ENCODE measurements around the gene APOO.
"Not testable (repeated sequence)": the region's sequence is repeated elsewhere in the genome, so short reads cannot be mapped to it uniquely, and the experiment has no call there.

The APOO gene

GRCh38 chrX:23902419-23902818 is 5.3 kb downstream of the APOO start:
- DNase-seq (ENCODE audit: low read depth), result no peak

- no peak for DNase-seq (ENCODE audit: low read depth)
These were observed 5.9 kb downstream of the APOO start for GRCh38 chrX:23901805-23902204.

GRCh38 chrX:23901060-23901459 is 6.7 kb downstream of the APOO start:
- no peak for DNase-seq (ENCODE audit: low read depth)

- no peak for DNase-seq (ENCODE audit: low read depth)
These were observed 7.4 kb downstream of the APOO start for GRCh38 chrX:23900220-23900797.

GRCh38 chrX:23898412-23898959 is 9.3 kb downstream of the APOO start:
- no peak for DNase-seq (ENCODE audit: low read depth)

GRCh38 chrX:23896981-23897380 is 10.8 kb downstream of the APOO start:
- DNase-seq (ENCODE audit: low read depth), result no peak

GRCh38 chrX:23896539-23896938 is 11.2 kb downstream of the APOO start:
- DNase-seq (ENCODE audit: low read depth), result not testable (repeated sequence)

GRCh38 chrX:23894993-23895392 is 12.7 kb downstream of the APOO start:
- not testable (repeated sequence) for DNase-seq (ENCODE audit: low read depth)

- DNase-seq (ENCODE audit: low read depth), result no peak
These were observed 16.8 kb downstream of the APOO start for GRCh38 chrX:23890933-23891332.

- no peak for DNase-seq (ENCODE audit: low read depth)
These were observed 18.7 kb downstream of the APOO start for GRCh38 chrX:23888887-23889501.

- no peak for DNase-seq (ENCODE audit: low read depth)
These were observed 19.8 kb downstream of the APOO start for GRCh38 chrX:23887918-23888317.

- no peak for DNase-seq (ENCODE audit: low read depth)
These were observed 20.3 kb downstream of the APOO start for GRCh38 chrX:23887451-23887850.

GRCh38 chrX:23885803-23886202 is 21.9 kb downstream of the APOO start:
- DNase-seq (ENCODE audit: low read depth), result no peak

- DNase-seq (ENCODE audit: low read depth), result no peak
These were observed 23.2 kb downstream of the APOO start for GRCh38 chrX:23884427-23885024.

GRCh38 chrX:23883737-23884354 is 23.9 kb downstream of the APOO start:
- DNase-seq (ENCODE audit: low read depth), result no peak

GRCh38 chrX:23879380-23880090 is 28.2 kb downstream of the APOO start:
- DNase-seq (ENCODE audit: low read depth), result no peak

GRCh38 chrX:23871905-23872546 is 35.7 kb downstream of the APOO start:
- DNase-seq (ENCODE audit: low read depth), result no peak

GRCh38 chrX:23870041-23870440 is 37.7 kb downstream of the APOO start:
- DNase-seq (ENCODE audit: low read depth), result no peak

GRCh38 chrX:23864742-23865326 is 42.9 kb downstream of the APOO start:
- DNase-seq (ENCODE audit: low read depth), result no peak

- DNase-seq (ENCODE audit: low read depth), result not testable (repeated sequence)
These were observed 45.8 kb downstream of the APOO start for GRCh38 chrX:23861952-23862351.

GRCh38 chrX:23861215-23861896 is 46.4 kb downstream of the APOO start:
- DNase-seq (ENCODE audit: low read depth), result no peak
